ENCODE data around the gene TDP2. TPM values are rescaled to one million over a fixed set of nuclear protein-coding genes. Genes with fewer than 3 reads are reported as not detected.
"Not testable (repeated sequence)": the region's sequence is repeated elsewhere in the genome, so short reads cannot be mapped to it uniquely, and the experiment has no call there.

TDP2 gene
- total RNA-seq, 2 experiments from 2014 or later = 27.2 to 39.6 TPM

DNA sequence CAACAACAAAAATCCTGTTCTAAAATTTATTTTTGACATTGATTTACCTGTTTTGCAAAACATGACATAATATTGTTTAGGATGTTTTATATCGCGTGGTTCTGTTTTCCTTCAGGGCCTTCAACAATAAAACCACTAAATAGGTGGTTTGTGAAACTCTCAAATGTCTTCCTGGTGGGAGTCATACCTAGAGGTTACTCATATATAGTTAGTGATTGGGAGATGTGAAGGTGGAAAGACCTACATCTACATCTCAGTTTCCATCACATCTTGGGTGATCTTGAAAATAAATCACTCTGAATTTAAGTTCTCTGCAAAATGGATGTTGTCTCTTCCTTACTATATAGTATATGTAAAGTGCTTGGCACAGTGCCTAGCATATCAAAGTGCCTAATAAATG is 29.4 kb upstream of the TDP2 start:
- TF ChIP-seq CTCF (conservative IDR thresholded peaks at IDR 0.05; ENCODE audit: low read length) (no peak), EZH2phosphoT487 (IDR thresholded peaks at IDR 0.05; ENCODE audit: borderline replicate concordance, low read depth, low read length) (no peak)
- Histone ChIP-seq H3K36me3 (ENCODE audit: insufficient read depth, low read length) (peaks cover 15% of the 10 kb centered on the region; the same call in 1 of the 2 replicates), H3K79me2 (ENCODE audit: insufficient read depth, low read depth, low read length) (no peaks in the 10 kb centered on the region), H3K9me3 (ENCODE audit: low read length) (no peaks in the 10 kb centered on the region), H3K4me2 (ENCODE audit: low read length) (no peak overlapping the region), H4K20me1 (ENCODE audit: insufficient read depth, low read length) (no peaks in the 10 kb centered on the region), H2AFZ (ENCODE audit: low read length) (no peak overlapping the region), H3K4me3 (ENCODE audit: low read depth, low read length, poor library complexity, severe bottlenecking) (no peak overlapping the region), H3K9me2 (ENCODE audit: insufficient read depth, low read length) (no peaks in the 10 kb centered on the region), H3K4me1 (ENCODE audit: insufficient read depth, low read length, poor library complexity, severe bottlenecking) (peaks cover 7% of the 10 kb centered on the region), H3K27ac (ENCODE audit: low read depth, low read length, poor library complexity, severe bottlenecking) (no peak overlapping the region)
- POLR2A ChIA-PET = interaction anchor here (0.7 kb wide), 1 partner anchor 41 kb away, joined by 3 read pairs; no protein-coding TSS in a partner anchor
- BruUV-seq (replicated peaks) = no TSS peak
- intact Hi-C loops (cut with micrococcal nuclease; ENCODE audit: unreplicated experiment) = loop anchor here (1.0 to 10.0 kb wide), 2 partner anchors 70 to 319 kb away; no protein-coding TSS in a partner anchor
- CTCF ChIA-PET (ENCODE audit: unreplicated experiment) = no interaction called here
- DNase-seq (ENCODE audit: low spot score) = no peak

GRCh38 chr6:24695635-24696034 is 28.9 kb upstream of the TDP2 start:
- POLR2A ChIA-PET; H2AFZ ChIP-seq (ENCODE audit: low read length); H3K9me3 ChIP-seq (ENCODE audit: low read length); BruUV-seq (replicated peaks); H3K79me2 ChIP-seq (ENCODE audit: insufficient read depth, low read depth, low read length); H3K27ac ChIP-seq (ENCODE audit: low read depth, low read length, poor library complexity, severe bottlenecking); CTCF ChIA-PET (ENCODE audit: unreplicated experiment); H3K4me3 ChIP-seq (ENCODE audit: low read depth, low read length, poor library complexity, severe bottlenecking); H3K4me1 ChIP-seq (ENCODE audit: insufficient read depth, low read length, poor library complexity, severe bottlenecking); H3K4me2 ChIP-seq (ENCODE audit: low read length); H4K20me1 ChIP-seq (ENCODE audit: insufficient read depth, low read length); H3K9me2 ChIP-seq (ENCODE audit: insufficient read depth, low read length): not testable (repeated sequence)
- peak; percentile 80 for TF ChIP-seq CTCF (conservative IDR thresholded peaks at IDR 0.05; ENCODE audit: low read length)
- H3K36me3 ChIP-seq (ENCODE audit: insufficient read depth, low read length) = peaks cover 10% of the 10 kb centered on the region; the same call in 1 of the 2 replicates
- intact Hi-C loops (cut with micrococcal nuclease; ENCODE audit: unreplicated experiment) = loop anchor here (1.0 to 10.0 kb wide), 6 partner anchors 71 to 413 kb away; partner anchors contain the start of gene ALDH5A1
- peak; percentile 74 for DNase-seq (ENCODE audit: low spot score)

DNA sequence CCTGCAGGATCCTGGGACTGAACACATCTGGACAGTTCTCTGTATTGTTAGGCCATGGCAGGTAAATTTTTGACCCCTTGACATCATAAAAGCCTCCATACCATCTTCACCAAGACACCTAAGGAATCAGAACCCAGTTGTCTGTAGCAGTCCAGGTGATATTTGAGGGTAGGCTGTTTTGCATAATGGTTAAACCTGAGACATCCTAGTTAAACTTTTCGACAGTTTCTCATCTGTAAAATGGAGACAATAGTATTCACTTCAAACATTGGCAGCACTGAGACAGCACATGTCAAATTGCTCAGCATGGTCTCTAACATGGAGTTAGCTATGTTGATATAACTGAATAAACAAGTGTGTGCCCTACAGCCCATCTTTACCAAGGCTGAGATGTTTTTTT is 27.5 kb upstream of the TDP2 start:
- peaks cover 7% of the 10 kb centered on the region for H3K4me1 ChIP-seq (ENCODE audit: insufficient read depth, low read length, poor library complexity, severe bottlenecking)
- H4K20me1 ChIP-seq (ENCODE audit: insufficient read depth, low read length) = no peaks in the 10 kb centered on the region
- POLR2A ChIA-PET = interaction anchor here (0.8 to 0.9 kb wide), 2 partner anchors 108 to 112 kb away, joined by 3 read pairs; no protein-coding TSS in a partner anchor
- H3K79me2 ChIP-seq (ENCODE audit: insufficient read depth, low read depth, low read length) = no peaks in the 10 kb centered on the region
- DNase-seq (ENCODE audit: low spot score) = no peak
- TF ChIP-seq CTCF (conservative IDR thresholded peaks at IDR 0.05; ENCODE audit: low read length) (no peak), EZH2phosphoT487 (IDR thresholded peaks at IDR 0.05; ENCODE audit: borderline replicate concordance, low read depth, low read length) (no peak)
- CTCF ChIA-PET (ENCODE audit: unreplicated experiment) = no interaction called here
- H3K9me2 ChIP-seq (ENCODE audit: insufficient read depth, low read length) = no peaks in the 10 kb centered on the region
- intact Hi-C loops (cut with micrococcal nuclease; ENCODE audit: unreplicated experiment) = loop anchor here (2.0 to 10.0 kb wide), 4 partner anchors 199 to 411 kb away; partner anchors contain the start of gene ALDH5A1
- no peak overlapping the region for H3K27ac ChIP-seq (ENCODE audit: low read depth, low read length, poor library complexity, severe bottlenecking)
- H3K9me3 ChIP-seq (ENCODE audit: low read length) = no peaks in the 10 kb centered on the region
- BruUV-seq (replicated peaks) = no TSS peak
- H3K36me3 ChIP-seq (ENCODE audit: insufficient read depth, low read length) = peaks cover 4% of the 10 kb centered on the region; the same call in 1 of the 2 replicates
- H3K4me3 ChIP-seq (ENCODE audit: low read depth, low read length, poor library complexity, severe bottlenecking) = no peak overlapping the region
- no peak overlapping the region for H2AFZ ChIP-seq (ENCODE audit: low read length)
- no peak overlapping the region for H3K4me2 ChIP-seq (ENCODE audit: low read length)

Measured in OCI-LY7 (cell line).